BLaER1 (cell line): Measurements from ENCODE around the gene ADAM10.

Experiments
- H3K27ac ChIP-seq: shearing (Covaris generic); formaldehyde crosslinking; 2 replicates; pipeline ENCODE4 v1.8.1; 2022
- H3K27me3 ChIP-seq: shearing (Covaris generic); formaldehyde crosslinking; 2 replicates; pipeline ENCODE4 v1.8.1; 2022
- H3K36me3 ChIP-seq: shearing (Covaris generic); formaldehyde crosslinking; 2 replicates; pipeline ENCODE4 v1.8.1; 2022
- H3K4me1 ChIP-seq: shearing (Covaris generic); formaldehyde crosslinking; 2 replicates; pipeline ENCODE4 v1.8.1; 2022
- H3K4me2 ChIP-seq: shearing (Covaris generic); formaldehyde crosslinking; 2 replicates; pipeline ENCODE4 v1.8.1; 2022
- H3K4me3 ChIP-seq: shearing (Covaris generic); formaldehyde crosslinking; 2 replicates; pipeline ENCODE4 v1.8.1; 2022
- H3K9ac ChIP-seq: shearing (Covaris generic); formaldehyde crosslinking; 2 replicates; pipeline ENCODE4 v1.8.1; 2022
- H3K9me3 ChIP-seq: shearing (Covaris generic); formaldehyde crosslinking; 2 replicates; pipeline ENCODE4 v1.8.1; 2022
- H4K20me1 ChIP-seq: shearing (Covaris generic); formaldehyde crosslinking; 2 replicates; pipeline ENCODE4 v1.8.1; 2022
- Cebpa-rat ChIP-seq: shearing (Covaris generic); IDR thresholded peaks from 2 replicates; pipeline ENCODE4 v1.8.1; 2022

The ADAM10 gene

GRCh38 chr15:58576657-58577056, 172.8 kb downstream of the ADAM10 start:
- Histone ChIP-seq H3K9ac (no peak overlapping the region), H3K27me3 (no peaks in the 10 kb centered on the region), H3K9me3 (peaks cover 56% of the 10 kb centered on the region), H3K27ac (no peak overlapping the region), H4K20me1 (no peaks in the 10 kb centered on the region), H3K36me3 (no peaks in the 10 kb centered on the region; the same call in 1 of the 2 replicates), H3K4me2 (no peak overlapping the region), H3K4me3 (no peak overlapping the region), H3K4me1 (peaks cover 13% of the 10 kb centered on the region)
- TF ChIP-seq Cebpa-rat: 0 out of 2 replicates have a peak, but pooled peaks have one; percentile 26

GRCh38 chr15:58575045-58575786, 174.3 kb downstream of the ADAM10 start:
- H3K4me3 ChIP-seq: no peak overlapping the region
- no peaks in the 10 kb centered on the region for H4K20me1 ChIP-seq
- H3K9ac ChIP-seq: no peak overlapping the region
- no peak for TF ChIP-seq Cebpa-rat
- H3K36me3 ChIP-seq: no peaks in the 10 kb centered on the region
- no peak overlapping the region; the same call in 1 of the 2 replicates for H3K27ac ChIP-seq
- peak overlapping the region; percentile 11; the same call in 1 of the 2 replicates for H3K4me2 ChIP-seq
- no peaks in the 10 kb centered on the region for H3K27me3 ChIP-seq
- peaks cover 13% of the 10 kb centered on the region for H3K4me1 ChIP-seq
- peaks cover 45% of the 10 kb centered on the region for H3K9me3 ChIP-seq

- no peak for TF ChIP-seq Cebpa-rat
- no peaks in the 10 kb centered on the region for H4K20me1 ChIP-seq
- H3K36me3 ChIP-seq: no peaks in the 10 kb centered on the region
- no peaks in the 10 kb centered on the region for H3K27me3 ChIP-seq
- H3K9me3 ChIP-seq: peaks cover 44% of the 10 kb centered on the region
- H3K4me3 ChIP-seq: no peak overlapping the region
- H3K4me2 ChIP-seq: peak overlapping the region; percentile 11; the same call in 1 of the 2 replicates
- 0 out of 2 replicates have a peak overlapping the region, but pooled peaks have one; percentile 3 for H3K27ac ChIP-seq
- H3K9ac ChIP-seq: no peak overlapping the region
- H3K4me1 ChIP-seq: peaks cover 13% of the 10 kb centered on the region
Measured at GRCh38 chr15:58574631-58575030, 174.9 kb downstream of the ADAM10 start.

GRCh38 chr15:58573270-58573669, 176.2 kb downstream of the ADAM10 start:
- H3K4me2 ChIP-seq: no peak overlapping the region
- TF ChIP-seq Cebpa-rat: no peak
- no peaks in the 10 kb centered on the region for H3K27me3 ChIP-seq
- H3K27ac ChIP-seq: no peak overlapping the region
- no peak overlapping the region for H3K9ac ChIP-seq
- peaks cover 18% of the 10 kb centered on the region for H3K4me1 ChIP-seq
- H3K36me3 ChIP-seq: no peaks in the 10 kb centered on the region
- H4K20me1 ChIP-seq: no peaks in the 10 kb centered on the region
- no peak overlapping the region for H3K4me3 ChIP-seq
- peaks cover 45% of the 10 kb centered on the region for H3K9me3 ChIP-seq

- H3K27me3 ChIP-seq: no peaks in the 10 kb centered on the region
- H3K36me3 ChIP-seq: no peaks in the 10 kb centered on the region
- no peak overlapping the region for H3K4me2 ChIP-seq
- H3K9ac ChIP-seq: no peak overlapping the region
- no peaks in the 10 kb centered on the region for H4K20me1 ChIP-seq
- H3K27ac ChIP-seq: no peak overlapping the region
- H3K4me1 ChIP-seq: peaks cover 23% of the 10 kb centered on the region
- no peak for TF ChIP-seq Cebpa-rat
- H3K9me3 ChIP-seq: peaks cover 44% of the 10 kb centered on the region
- H3K4me3 ChIP-seq: no peak overlapping the region
Measured at GRCh38 chr15:58572521-58572920, 177.0 kb downstream of the ADAM10 start.

DNA sequence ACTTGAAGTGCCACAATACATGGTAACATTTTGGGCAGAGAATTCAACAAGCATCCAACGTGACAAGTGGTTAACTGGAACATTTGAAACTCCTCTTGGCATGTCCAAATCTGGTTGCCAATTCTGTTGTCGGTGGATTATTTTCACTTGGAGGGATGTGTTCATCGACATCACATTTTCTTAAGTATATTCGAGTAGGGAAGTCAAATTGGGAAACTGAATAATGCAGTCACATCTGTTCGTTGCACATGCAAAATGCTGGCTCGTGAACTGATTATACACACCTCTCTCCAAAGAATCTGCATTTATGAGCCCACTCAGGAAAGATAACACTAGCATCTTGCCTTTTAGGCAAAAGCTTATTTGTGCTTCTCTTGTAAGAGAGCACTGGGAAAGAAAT, 178.0 kb downstream of the ADAM10 start:
- H3K27me3 ChIP-seq: no peaks in the 10 kb centered on the region
- H3K27ac ChIP-seq: no peak overlapping the region
- H3K36me3 ChIP-seq: no peaks in the 10 kb centered on the region
- no peak overlapping the region for H3K9ac ChIP-seq
- peaks cover 34% of the 10 kb centered on the region for H3K9me3 ChIP-seq
- peaks cover 23% of the 10 kb centered on the region for H3K4me1 ChIP-seq
- no peak for TF ChIP-seq Cebpa-rat
- no peaks in the 10 kb centered on the region for H4K20me1 ChIP-seq
- no peak overlapping the region for H3K4me2 ChIP-seq
- no peak overlapping the region for H3K4me3 ChIP-seq

DNA sequence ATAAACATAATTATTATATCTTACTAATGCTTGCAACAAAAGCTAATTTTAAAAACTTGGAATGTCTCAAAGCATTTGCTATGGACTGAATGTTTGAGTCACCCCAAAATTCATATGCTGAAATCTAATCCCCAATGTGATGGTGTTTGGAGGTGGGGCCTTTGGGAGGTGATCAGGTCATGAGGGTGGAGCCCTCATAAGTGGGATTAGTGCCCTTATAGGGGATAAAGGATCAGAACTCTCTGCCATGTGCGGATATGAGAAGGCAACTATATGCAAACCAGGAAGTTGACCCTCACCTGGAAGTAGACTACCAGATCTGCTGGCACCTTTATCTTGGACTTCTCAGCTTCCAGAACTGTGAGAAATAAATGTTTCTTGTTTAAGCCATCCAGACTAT, 180.1 kb downstream of the ADAM10 start:
- TF ChIP-seq Cebpa-rat: no peak
- H3K4me2 ChIP-seq: no peak overlapping the region
- no peak overlapping the region for H3K27ac ChIP-seq
- peaks cover 29% of the 10 kb centered on the region for H3K9me3 ChIP-seq
- H4K20me1 ChIP-seq: no peaks in the 10 kb centered on the region
- no peak overlapping the region for H3K4me3 ChIP-seq
- H3K27me3 ChIP-seq: no peaks in the 10 kb centered on the region
- H3K4me1 ChIP-seq: peaks cover 12% of the 10 kb centered on the region
- H3K36me3 ChIP-seq: peaks cover 7% of the 10 kb centered on the region; the same call in 1 of the 2 replicates
- H3K9ac ChIP-seq: no peak overlapping the region

GRCh38 chr15:58568157-58568571, 181.3 kb downstream of the ADAM10 start:
- TF ChIP-seq Cebpa-rat: no peak
- no peak overlapping the region for H3K4me3 ChIP-seq
- H3K27ac ChIP-seq: peak overlapping the region; percentile 62
- no peaks in the 10 kb centered on the region for H3K27me3 ChIP-seq
- H3K4me1 ChIP-seq: peaks cover 10% of the 10 kb centered on the region
- H4K20me1 ChIP-seq: no peaks in the 10 kb centered on the region
- H3K36me3 ChIP-seq: peaks cover 15% of the 10 kb centered on the region
- H3K9ac ChIP-seq: no peak overlapping the region
- H3K9me3 ChIP-seq: peaks cover 37% of the 10 kb centered on the region
- peak overlapping the region; percentile 37 for H3K4me2 ChIP-seq

- H3K27ac ChIP-seq: no peak overlapping the region
- H3K4me1 ChIP-seq: peaks cover 25% of the 10 kb centered on the region
- TF ChIP-seq Cebpa-rat: no peak
- no peaks in the 10 kb centered on the region for H4K20me1 ChIP-seq
- H3K9ac ChIP-seq: no peak overlapping the region
- peaks cover 33% of the 10 kb centered on the region for H3K9me3 ChIP-seq
- no peak overlapping the region for H3K4me3 ChIP-seq
- no peak overlapping the region for H3K4me2 ChIP-seq
- H3K27me3 ChIP-seq: no peaks in the 10 kb centered on the region
- H3K36me3 ChIP-seq: peaks cover 15% of the 10 kb centered on the region
Measured at GRCh38 chr15:58566029-58566428, 183.5 kb downstream of the ADAM10 start.

- H3K27me3 ChIP-seq: no peaks in the 10 kb centered on the region
- peaks cover 33% of the 10 kb centered on the region for H3K9me3 ChIP-seq
- H3K27ac ChIP-seq: no peak overlapping the region
- H3K4me1 ChIP-seq: peaks cover 25% of the 10 kb centered on the region
- H3K36me3 ChIP-seq: peaks cover 15% of the 10 kb centered on the region
- no peak overlapping the region for H3K4me2 ChIP-seq
- no peak overlapping the region for H3K4me3 ChIP-seq
- TF ChIP-seq Cebpa-rat: no peak
- no peaks in the 10 kb centered on the region for H4K20me1 ChIP-seq
- H3K9ac ChIP-seq: no peak overlapping the region
Measured at GRCh38 chr15:58565619-58566018, 183.9 kb downstream of the ADAM10 start.
